Measurements from ENCODE around the gene RBM34.
"Not testable (repeated sequence)": the region's sequence is repeated elsewhere in the genome, so short reads cannot be mapped to it uniquely, and the experiment has no call there.

The RBM34 gene

DNA sequence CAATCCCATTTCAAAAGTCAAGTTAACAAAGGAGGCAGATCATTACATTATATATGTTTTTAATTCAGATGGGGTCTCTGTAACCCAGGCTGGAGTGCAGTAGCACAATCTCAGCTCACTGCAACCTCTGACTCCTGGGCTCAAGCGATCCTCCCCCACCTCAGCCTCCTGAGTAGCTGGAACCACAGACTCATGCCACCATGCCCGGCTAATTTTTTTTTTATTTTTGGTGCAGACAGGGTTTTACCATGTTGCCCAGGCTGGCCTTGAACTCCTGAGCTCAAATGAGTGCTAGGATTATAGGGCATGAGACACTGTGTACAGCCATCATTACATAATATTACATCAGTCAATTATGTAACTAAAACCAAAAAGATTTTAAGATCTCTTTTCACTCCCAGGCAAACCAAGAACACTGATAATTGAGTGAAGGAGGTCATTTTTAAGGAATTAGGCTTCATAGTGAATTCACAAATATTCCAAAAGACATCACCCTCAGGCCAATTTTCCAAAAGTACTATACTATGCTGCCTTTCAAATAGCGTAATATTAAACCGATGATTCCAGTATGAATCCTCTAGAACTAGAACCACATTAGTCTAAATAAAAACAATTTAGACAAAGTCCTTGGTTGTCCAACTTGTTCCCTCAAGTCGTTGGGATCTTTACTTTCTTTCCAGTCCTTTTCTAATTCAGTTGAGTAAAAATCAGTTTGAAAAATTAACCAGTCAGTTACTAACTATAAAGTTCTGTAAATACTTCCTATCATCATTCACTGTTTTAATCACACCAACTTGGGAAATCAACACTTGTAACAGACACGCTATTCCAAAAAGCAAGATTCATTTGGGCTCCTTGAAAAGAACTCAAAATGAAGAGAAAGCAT lies 48.5 kb downstream of the RBM34 start:
- no peak for DNase-seq

DNA sequence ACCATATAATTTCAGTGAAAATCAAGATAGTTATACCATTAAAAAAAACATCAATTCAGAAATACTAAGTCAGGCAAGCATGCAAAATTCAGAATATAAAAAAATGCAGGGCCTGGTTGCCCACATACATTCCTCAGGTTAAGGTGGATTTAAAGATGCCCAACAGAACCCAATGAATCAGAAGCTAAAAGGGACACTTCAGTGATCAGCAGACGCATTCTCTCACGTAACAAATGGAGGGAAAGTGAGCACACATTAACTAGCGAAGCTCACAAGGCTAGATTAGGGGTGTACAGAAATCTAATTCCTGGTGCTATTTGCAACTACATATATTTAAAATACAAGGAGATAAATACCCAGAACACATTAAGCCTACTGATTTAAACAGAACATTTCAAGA lies 49.9 kb downstream of the RBM34 start:
- no peak for DNase-seq

DNA sequence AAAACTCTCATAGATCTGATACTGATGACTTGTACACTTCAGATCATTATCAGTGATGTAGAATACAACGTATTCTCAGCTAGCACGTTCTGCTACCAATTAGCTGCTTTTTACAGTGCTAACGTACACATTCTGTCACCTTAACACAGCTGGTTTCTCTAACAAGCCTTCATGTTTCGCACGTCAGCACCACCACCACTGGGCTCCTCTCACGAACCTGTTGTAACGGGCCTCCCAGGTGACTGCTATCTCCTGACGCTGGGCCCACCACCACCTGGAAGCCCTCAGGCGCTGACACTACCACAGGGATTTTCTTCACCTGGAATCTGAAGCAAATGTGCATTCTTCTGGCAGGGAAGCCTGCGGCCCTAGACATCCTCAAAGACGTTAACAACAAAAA lies 52.2 kb downstream of the RBM34 start:
- DNase-seq: no peak

DNA sequence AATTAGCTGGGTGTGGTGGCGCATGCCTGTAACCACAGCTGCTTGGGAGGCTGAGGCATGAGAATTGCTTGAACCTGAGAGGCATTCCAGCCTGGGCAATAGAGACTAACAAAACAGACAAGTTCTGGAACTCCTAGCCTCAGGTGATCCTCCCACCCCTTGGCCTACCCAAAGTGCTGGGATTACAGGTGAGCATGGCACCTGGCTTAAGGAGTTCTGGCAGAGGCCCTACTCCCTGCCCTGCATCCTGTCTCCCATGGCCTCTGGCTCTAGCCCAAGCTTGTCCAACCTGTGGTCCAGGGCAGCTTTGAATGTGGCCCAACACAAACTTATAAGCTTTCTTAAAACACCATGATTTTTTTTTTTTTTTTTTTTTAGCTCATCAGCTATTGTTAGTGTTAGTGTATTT lies 52.9 kb downstream of the RBM34 start:
- DNase-seq: no peak

DNA sequence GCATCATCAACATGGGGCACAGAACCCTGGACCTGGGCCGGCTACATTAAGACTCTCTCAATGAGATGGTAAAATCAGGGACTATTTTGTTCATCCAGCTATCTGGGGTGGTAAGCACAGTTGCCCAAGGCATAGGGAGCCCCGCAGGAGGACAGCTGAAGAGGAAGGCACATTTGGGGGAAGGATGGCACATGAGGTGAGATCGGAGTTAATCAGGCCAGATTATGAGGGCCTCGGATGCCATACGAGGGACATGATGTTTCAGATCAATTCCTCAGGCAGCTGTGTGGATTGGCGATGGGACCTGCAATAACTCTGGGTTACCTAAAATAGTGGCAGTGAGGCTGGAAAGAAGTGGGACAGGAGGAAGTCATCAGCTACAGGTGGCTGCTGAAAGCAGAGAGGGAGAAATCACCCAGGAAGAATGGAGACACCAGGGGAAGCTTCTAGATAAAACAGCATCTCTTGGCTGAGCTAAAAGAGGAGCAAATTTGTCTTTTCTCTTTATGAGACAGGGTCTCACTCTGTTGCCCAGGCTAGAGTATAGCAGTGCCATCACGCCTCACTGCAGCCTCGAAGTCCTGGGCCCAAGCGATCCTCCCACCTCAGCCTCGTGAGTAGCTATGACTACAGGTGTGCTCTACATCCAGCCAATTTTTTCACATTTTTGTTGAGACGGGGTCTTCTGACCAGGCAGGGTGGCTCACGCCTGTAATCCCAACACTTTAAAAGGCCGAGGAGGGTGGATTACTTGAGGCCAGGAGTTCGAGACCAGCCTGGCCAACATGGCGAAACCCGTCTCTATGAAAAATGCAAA lies 53.5 kb downstream of the RBM34 start:
- no peak for DNase-seq

DNA sequence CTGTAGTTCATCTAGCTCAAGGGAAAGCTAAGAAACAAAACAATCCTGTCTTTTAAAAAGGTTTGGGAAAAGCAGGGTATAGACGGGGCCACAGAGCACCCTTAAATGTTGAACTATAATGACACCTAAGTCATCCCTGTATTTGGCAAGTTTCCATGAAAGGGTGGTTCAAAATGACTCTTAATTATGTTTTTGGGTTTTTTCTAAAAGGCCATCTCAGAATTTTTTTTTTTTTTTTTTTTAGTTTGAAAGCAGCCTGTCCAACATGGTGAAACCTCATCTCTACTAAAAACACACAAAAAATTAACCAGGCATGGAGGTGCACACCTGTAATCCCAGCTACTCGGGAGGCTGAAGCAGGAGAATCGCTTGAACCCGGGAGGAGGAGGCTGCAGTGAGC lies 54.6 kb downstream of the RBM34 start:
- no peak for DNase-seq

DNA sequence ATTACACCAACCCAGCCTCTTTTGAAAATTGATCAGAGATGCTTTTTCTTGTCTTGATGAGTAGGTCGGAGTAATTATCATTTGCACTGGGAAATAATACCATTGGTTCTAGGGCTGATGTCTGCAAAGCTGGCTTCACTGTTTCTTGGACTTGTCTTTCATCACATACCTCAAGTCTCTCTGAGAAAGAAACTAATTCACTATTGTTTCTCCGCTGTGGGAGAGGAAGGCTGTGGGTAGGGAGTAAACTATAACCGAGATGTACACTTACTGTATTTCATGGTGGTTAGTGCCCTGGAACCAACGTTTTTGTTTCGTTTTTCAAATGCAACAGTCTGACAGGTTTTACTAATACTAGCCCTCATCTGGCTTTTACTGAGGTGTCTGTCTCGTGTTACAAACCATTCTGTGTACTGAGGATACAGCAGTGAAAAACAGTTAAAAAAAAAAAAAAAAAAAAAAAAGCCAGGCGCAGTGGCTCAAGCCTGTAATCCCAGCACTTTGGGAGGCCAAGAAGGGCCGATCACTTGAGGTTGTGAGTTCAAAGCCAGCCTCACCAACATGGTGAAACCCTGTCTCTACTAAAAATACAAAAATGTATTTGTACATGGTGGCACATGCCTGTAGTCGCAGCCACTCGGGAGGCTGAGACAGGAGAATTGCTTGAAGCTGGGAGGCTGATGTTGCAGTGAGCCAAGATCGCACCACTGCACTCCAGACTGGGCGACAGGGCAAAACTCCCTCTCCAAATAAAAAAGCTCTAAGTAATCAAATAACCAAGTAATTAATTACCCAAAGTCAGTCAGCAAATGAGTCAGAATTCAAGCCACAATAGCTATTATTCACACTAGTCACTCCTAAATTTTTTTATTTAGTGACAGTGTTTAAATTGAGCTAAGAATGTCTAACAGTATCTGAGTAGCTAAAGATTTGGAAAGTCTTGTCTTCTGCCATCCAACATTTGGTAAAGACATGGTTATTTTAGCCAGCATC lies 55.7 kb downstream of the RBM34 start:
- DNase-seq: no peak

DNA sequence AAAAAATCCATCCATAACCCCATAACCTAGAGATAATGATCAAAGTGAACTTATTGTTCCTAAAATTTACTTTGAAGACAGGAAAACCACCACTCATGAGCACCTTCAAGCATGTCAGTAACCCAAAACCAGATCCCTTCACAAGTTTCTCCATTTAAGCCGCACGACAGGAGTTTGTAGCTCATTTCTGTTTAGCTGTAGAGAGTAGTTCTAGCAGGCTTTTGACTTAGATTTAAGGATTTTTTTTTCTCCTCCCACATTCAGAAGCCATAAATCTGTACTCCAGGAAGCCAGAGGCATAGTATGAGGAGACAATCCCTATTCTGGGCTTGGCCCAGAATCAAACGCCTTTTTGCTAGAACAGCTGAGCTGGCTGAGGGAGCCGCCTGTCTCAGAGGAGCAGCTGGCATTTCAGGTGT lies 58.0 kb downstream of the RBM34 start:
- DNase-seq: peak; percentile 20

DNA sequence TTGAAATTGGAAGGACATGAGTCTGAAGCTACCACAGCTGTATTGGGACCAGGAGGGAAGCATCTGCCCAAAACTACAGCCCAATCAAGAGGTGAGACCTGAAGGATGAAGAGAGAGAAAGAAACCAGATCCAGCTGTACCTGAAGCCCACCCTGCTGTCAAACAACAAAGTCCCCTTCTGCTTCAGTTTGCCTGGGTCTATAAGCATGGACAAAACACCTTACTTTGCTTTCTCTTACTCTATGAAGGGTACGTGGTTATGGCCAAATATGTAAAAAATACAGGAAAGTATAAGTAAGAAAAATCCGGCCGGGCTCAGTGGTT lies 58.8 kb downstream of the RBM34 start:
- no peak for DNase-seq

DNA sequence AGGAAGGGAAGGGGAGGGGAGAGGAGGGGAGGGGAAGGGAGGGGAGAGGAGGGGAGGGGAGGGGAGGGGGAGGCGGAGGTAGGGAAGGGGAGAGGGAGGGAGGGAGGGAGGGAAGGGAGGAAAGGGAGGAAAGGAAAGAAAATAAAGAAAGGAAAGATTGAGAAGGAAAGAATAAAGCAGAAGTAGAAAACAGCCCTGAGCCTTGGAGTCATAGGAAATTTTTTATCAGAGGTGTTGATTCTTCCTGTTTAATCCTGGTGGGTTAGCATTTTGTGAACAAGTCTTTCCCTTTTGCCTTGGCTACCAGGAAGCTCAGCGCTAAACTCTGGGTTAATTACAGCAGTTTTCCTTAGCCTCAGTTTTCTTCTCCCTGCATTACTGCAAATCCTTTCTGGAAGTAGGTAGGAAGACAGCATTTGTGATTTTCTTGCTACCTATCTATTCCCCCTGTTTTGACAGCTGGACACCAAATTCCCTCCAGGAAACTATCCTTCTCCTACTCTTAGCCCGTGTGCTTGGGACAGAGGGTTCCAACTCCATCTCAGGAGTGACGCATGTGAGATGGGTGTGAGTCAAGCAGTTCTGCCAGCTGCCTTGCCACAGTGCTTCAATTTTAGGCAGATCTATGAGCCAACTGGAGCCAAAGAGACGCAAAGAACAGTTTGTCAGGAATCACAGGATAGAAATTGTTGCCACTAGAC lies 59.3 kb downstream of the RBM34 start:
- DNase-seq: no peak

DNA sequence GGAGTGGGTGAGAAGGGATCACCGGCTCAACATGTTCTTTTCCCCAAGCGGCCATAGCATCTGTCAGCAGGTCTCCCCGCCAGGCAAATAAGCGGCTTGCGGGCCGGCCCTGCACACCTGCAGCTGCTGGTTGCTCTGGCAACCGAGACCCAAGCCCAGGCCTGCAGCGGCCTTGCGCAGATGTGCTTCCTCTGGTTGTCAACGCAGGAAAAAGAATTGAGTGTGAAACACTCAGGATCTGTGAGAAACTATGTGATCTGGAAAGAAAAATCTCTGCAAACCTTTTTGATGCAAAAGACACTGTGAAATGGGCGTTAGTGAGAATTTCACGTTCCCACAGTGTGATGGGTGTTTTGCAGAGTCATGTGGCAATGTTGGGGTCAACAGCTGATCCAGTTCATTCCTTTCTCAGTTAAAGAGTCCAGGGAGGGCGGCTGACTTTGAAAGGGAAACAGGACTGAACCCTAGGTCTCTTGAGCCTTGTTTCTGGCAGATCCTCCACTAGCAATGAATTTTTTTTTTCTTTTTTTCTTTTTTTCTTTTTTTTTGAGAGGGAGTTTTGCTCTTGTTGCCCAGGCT lies 60.8 kb downstream of the RBM34 start:
- DNase-seq: peak; percentile 34

DNA sequence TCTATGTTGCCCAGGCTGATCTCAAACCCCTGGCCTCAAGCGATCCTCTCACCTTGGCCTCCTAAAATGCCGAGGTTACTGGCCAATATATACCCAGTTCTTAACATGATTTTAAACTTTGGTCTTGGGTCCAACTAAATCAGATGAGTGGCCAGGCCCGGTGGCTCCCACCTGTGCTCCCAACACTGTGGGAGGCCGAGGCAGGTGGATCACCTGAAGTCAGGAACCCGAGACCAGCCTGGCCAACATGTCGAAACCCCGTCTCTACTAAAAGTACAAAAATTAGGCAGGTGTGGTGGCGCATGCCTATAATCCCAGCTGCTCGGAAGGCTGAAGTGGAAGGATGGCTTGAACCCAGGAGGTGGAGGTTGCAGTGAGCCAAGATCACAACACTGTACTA lies 62.1 kb downstream of the RBM34 start:
- DNase-seq: no peak

DNA sequence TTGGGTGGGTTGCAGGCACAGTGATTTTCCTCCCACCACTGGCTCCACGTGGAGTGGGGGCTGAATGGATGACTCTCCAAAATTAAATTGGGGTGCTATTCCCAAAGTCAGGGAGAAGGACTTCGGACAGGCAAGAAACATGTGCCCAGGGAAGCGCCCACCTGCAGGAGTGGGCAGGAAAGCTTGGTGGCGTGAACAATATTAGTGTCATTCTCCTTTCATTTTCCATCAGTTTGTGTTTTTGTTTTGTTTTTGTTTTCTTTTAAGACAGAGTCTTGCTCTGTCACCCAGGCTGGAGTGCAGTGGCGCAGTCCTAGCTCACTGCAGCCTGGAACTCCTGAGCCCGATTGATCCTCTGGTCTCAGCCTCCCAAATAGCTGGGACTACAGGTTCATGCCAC lies 62.5 kb downstream of the RBM34 start:
- no peak for DNase-seq

DNA sequence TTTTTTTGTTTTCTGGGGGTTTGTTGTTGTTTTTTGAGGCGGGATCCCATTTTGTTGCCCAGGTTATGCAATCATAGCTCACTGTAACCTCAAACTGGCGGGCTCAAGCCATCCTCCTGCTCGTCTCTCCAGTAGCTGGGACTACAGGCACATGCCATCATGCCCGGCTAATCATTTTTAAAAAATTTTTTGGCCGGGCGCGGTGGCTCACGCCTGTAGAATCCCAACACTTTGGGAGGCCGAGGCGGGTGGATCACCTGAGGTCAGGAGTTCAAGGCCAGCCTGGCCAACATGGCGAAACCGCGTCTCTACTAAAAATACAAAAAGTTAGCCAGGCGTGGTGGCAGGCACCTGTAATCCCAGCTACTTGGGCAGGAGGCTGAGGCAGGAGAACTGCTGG lies 63.5 kb downstream of the RBM34 start:
- DNase-seq: not testable (repeated sequence)

DNA sequence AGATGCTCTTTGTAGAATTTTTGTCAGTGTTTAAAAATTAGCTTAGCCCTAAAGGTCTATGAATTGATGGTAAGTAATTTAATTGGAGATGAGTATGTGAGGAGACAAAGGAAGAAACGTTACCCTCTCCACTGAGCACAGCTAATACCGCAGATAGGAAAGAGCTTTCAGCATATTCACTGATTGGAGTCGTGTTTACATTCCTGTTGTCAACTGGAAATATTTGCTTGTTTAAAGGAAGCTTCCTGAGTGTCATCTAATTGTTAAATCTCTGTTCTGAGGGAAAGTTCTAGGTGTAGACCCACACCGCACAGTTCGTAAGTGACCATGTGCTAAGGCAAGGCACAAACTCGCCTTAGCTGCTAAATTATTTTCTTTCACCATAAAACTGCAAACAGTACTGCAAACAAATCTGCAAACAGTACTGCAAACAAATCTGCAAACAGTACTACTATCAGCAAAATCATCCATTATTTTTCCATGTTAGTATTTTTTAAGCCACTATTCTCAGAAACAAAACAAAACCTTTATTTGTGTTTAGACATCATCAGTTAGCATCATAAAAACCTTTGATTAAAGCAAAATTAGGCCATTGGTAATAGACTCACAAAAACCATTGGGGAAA lies 65.0 kb downstream of the RBM34 start:
- DNase-seq: no peak

DNA sequence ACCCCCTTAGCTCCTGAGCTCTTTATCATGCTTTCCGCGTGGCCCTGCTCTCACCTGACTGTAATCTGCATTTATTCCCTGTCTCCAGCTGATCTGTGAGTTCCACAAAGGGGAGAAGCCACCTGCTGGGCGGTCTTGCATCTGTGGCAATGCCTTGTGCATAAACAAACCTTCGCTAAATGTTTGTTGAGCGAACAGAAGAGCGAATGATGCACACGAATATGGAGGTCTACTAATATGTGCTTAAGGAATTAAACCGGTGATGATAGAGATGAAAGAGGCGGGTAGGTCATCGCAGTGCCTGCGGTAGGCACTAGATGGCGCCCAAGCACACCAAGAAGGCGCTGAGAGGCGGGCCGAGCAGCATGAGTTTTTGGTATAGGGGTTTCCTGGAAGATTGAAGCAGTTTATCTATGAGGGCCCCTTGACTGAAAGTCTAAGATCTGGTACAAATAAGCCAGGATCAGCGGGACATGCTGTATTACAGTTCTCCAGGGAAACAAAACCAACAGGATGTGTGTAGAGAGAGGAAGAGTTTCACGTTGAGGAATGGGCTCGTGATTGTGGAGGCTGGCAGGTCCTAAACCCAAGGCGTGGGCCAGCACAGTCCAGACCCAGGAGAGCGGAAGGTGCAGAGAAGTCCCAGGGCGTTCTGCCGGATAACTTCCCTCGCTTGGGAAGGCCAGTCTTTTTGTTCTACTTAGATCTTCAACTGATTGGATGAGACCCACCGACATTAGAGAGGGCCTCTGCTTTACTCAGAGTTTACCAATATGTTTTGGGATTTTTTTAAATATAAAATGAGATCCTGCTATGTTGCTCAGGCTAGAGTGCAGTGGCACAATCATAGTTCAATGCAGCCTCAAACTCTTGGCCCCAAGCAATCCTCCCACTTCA lies 67.1 kb downstream of the RBM34 start:
- DNase-seq: peak; percentile 80

DNA sequence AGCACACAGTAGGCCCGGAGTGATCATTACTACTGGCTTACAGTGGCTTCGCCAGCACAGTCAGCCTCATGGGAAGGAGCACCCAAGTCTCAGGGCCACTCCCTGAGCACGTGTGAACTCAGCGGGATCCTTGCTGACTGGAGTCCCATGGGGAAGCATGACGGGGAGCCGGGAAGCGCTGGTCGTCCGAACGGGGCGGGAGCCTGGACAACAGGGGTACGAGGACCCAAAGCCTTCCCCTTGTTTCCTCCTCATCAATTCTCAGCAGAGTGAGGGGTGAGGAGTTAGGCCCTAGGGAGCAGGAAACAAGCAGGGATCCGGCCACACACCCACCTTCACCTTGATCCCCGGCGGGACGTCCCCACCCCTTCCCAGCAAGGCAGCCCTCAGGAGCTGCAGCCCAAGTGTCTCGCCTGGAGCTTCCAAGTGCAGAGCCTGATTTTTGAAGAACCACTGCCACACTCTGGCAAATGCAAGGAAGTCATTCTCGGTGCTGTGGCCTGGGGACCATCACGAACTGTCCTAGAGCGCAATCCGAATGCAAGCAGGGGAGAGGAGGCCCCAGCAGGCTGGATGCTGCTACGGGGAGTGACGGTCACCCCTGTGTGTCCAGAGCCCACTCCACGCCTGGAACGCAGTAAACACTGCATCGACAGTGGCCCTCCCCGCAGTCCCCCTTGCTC lies 67.9 kb downstream of the RBM34 start:
- peak; percentile 22 for DNase-seq

DNA sequence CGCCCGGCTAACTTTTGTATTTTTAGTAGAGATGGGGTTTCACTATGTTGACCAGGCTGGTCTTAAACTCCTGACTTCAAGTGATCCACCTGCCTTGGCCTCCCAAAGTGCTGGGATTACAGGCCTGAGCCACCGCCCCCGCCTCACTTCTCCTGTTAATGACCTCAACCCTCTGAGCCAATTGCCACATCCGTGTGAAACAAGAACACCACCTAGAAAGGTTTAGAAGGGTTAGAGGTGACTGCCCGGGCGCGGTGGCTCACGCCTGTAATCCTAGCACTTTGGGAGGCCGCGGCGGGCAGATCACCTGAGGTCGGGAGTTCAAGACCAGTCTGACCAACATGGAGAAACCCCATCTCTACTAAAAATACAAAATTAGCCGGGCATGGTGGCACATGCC lies 68.6 kb downstream of the RBM34 start:
- not testable (repeated sequence) for DNase-seq

DNA sequence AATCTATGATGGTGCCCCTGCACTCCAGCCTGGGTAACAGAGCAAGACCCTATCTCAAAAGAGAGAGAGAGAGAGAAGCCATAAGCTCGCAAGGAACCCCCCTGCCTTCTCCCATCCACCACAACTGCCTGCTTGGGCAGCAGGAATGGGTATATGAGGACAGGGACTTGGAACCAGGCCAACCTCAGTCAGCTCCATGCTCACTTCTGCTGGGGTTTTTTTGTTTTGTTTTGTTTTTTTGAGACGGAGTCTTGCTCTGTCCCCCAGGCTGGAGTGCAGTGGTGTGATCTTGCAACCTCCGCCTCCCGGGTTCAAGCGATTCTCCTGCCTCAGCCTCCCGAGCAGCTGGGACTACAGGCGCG lies 69.0 kb downstream of the RBM34 start:
- DNase-seq: not testable (repeated sequence)

Measured in NCI-H1092 treated with DMSO at 0.1 percent for 48 hours (cell line).